ENCODE data around the gene FHOD3.
"Not testable (repeated sequence)": the region's sequence is repeated elsewhere in the genome, so short reads cannot be mapped to it uniquely, and the experiment has no call there.

The FHOD3 gene

DNA sequence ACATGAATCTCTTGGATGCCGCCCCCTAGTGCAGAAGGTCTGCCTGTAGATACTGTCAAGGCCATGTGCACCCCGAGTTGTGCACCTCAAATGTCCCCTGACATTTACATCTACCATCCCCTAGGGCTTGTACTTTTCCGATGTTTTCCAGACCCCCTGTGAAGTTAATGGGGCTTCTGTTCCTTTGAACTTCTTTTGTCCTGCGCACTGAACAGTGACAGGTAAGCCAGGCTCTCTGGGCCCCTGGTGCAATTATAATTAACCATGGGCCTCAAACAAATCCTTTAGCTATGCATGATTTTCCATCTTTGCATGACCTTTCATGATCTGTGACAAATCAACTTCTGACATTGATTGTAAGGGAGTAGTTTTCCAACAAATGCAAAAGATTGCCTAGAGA, 158.4 kb downstream of the FHOD3 start:
- DNase-seq = no peak

DNA sequence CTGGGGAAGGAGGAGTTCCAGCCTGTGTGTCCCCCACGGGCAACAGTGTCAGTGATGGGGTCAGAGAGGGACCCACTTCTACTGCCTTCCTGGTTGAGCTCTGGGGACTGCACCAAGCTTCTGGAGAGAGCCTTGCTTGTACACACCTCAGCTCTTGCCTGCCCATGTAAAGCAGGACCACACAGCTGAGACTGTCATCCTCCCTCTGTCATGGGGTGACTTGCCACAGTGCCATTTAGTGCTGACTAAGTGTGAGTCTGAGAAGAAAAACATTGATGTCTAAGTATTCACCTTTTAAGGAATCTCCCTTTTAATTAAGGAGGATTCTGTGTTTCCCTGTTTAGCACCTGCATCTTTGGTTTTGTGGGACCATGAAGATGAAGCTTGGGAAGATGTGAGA, 159.1 kb downstream of the FHOD3 start:
- DNase-seq = no peak

DNA sequence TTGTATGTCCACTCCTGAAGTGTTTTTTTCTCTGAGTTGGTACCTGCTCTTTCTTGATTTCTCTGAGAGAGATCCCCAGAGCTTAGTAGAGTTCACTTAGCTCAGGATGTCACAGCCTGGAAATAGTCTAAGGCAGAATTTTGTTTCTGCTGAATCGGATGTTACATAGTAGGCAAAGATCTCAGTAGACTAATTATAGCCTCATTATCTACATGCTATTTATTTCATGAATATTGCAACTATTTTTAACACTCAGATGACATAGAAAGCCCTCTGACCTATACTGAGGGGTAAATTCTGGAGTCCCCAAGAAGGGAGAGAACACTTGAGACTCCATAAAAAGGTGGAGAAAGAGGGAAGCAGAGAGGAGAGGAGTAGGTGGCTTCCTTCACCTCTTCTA, 160.2 kb downstream of the FHOD3 start:
- DNase-seq = no peak

DNA sequence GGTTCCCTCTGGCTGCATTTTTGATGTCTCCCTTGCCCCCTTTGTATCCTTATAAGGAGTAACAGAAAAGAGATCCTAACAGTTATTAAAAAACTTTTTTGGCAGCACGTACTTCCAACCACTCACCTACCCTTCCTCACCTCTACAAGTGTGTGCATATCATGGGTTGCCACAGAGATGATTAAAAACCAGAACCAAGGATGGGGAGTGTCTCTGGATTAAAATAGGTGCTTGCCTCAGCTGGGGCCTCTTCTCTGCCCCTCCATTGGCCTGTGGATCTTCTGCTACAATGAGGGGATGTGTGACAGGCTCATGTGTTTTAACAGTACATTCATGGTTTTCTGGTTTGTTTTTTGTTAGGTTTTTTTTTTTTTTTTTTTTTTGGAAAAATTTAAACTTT, 160.8 kb downstream of the FHOD3 start:
- no peak for DNase-seq

DNA sequence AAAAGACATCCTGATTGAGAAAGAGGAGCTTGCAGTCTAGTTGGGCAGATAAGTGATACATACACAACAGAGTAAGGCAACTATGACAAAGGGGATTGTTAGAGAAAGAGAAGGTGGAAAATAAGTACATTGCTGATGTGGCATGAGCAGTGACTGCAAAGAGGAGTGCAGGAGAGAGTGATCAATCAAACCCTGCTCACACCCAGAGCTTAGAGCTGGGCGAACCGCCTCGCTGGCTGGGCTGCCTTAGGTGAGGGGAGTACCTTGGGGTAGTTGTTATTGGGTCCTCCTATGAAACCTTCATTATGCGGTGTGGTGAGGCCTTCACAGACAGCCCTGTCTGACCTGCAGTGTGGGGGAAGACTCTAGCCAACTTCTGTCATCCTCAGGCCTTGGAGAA, 161.7 kb downstream of the FHOD3 start:
- no peak for DNase-seq

DNA sequence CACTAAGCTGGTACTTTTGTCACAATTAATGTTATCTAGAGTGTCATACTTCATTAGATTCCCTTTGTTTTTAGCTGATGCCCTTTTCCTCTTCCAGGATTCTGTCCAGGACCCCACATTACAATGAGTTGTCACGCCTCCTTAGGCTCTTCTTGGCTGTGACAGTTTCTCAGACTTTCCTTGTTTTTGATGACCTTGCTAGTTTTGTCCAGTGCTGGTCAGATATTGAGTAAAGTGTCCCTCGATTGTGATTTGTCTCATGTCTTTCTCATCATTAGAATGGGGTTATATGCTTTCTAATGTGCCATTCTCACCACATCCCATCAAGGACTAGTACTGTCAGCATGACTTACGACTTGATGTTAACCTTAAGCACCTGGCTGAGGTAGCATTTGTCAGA, 162.3 kb downstream of the FHOD3 start:
- no peak for DNase-seq

DNA sequence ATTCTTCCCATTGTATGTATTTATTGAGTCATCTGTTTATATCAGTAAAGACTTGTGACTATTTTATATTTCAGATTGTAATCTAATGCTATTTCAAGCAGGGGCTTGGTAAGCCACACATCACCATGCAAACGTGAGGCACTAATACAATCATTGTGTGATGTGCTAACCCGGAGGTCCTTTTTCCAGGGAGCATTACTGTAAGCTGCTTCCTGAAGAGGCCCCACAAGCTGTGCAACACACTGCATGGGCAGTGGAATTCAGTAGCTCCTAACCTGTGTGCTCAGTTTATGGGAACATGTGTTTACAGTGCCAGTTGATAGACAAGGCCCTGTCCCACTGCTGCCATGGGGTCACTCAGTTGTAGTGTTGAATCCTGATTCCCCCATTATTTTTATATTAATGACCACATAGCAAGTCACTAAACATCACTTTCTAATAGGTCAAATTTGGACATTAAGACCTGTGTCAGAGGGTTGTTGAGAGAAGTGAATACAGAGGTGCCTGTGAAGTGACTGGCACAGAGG, 162.9 kb downstream of the FHOD3 start:
- no peak for DNase-seq

DNA sequence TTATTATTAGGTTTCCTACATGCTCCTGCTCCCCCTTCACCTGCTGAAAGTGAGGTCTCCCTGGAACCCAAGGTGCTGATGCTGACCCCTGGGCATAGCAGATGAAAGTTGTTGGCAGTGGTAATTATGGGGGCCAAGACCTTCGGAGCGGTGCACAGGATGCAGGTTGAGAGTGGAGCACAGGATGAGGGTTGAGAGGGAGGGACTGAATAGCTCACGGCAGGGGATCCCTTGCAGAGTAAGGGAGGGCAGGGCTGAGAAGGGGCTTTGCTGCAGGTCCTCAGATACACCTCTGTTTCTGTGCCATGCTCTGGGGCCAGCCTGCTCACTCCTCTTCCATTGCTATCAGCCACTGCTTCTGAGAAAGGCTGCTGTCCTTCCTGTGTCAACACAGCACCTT, 163.3 kb downstream of the FHOD3 start:
- no peak for DNase-seq

DNA sequence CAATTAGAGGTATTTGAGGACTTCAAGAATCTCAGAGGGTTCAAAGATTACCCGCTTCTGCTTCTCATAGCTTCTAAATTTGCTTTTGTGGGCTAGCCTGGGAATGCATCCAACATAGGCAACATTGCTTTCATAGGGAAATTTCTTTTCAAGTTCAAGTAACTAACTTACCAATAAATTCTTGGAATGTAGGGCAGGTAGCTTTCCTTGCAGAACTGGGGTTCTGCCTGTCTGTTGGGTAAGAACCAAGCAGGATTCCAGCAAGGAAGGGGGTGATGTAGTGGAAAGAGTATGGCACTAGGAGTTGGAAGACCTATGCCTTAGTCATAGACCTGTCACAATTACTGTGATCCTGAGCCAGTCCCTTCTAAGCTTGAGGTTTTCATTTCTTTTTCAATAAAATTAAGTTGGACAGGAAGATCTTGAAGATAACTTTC, 164.1 kb downstream of the FHOD3 start:
- no peak for DNase-seq

DNA sequence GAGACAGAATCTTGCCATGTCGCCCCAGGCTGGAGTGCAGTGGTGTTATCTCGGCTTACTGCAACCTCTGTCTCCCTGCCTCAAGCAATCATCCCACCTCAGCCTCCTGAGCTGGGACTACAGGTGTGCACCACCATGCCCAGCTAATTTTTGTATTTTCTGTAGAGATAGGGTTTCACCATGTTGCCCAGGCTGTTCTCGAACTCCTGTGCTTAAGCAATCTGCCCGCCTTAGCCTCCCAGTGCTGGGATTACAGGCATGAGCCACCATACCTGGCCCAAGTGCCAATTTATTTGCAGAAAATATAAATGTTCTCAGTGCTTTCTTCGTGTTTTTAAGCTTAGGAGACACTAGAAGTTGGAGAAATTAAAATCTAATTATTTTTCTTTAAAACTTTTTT, 166.0 kb downstream of the FHOD3 start:
- DNase-seq = not testable (repeated sequence)

DNA sequence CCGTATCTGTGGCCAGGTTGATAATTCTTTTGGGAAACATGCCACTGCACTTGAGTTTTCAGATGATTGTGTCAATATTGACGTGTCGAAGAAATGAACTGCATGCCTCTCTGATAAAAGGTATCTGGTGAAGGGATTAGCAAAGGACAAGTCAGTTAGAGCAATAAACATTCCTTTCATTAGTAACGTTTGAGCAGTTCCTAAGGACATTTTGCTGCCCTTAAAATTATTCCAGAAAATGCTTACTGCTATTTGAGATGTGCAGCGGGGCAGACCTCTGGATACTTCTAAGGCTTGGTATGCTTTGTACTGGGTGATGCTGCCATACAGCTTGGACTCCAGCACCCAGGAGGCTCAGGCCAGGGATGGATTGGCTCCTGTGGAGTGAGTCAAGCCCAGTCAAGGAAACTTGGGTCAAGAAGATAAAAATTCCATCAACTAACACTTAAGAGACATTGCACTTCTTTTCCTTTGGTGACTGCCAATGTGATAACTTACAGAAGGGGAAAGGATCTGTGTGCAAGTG, 166.7 kb downstream of the FHOD3 start:
- DNase-seq = no peak

DNA sequence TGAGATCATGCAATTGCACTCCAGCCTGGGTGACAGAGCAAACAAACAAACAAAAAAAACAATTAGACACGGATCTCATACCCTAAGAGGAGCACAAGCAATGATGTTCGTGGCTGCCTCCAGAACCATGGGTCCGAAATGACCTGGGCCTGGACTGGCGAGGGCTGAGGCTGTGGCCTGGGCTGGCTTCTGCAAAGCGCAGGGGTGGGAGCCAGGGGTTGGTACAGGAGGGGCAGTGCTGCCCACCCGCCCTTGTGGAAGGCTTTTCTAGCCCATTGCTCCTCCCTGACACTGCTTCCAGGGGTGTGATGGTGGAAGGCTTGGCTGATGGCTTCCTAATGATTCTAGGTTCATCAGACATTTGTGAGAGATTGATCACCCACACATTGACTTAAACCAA, 167.8 kb downstream of the FHOD3 start:
- DNase-seq = no peak

DNA sequence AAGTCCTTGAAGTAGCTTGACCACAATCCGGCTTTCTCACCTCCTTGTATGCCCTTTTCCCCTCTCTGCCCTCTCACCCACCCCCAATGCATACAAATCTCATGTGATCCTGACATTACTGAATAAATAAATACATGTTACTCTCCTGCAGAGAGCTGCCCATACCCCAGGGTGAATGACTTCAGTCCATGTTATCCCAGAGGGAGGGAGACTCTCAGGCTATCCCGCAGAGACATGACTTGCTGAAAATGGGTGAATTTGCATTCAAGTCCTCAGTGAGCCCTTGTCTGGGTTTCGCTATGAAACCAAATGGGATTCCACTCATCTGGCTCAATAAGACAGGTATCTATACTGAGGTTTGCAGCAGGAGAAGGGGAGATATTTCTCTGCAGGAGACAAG, 168.5 kb downstream of the FHOD3 start:
- DNase-seq = no peak

DNA sequence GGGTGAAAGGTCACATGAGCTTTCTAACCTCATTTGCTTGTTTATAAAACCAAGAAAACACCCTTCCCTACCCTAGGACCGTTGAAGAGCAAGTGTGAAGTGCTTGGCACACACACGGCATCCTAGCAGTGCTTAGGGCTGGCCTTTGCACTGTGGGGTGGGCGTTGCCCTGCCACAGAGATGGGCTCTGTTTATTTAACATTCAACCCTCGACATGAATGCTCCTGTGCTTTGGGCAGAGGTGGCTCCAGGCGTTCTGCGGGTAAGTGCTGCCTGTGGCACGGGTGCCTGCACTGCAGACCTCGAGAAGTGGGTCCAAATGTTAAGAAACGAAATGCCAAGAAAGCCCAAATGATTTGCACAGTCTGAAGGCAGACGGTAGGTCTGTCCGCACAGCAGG, 170.1 kb downstream of the FHOD3 start:
- no peak for DNase-seq

DNA sequence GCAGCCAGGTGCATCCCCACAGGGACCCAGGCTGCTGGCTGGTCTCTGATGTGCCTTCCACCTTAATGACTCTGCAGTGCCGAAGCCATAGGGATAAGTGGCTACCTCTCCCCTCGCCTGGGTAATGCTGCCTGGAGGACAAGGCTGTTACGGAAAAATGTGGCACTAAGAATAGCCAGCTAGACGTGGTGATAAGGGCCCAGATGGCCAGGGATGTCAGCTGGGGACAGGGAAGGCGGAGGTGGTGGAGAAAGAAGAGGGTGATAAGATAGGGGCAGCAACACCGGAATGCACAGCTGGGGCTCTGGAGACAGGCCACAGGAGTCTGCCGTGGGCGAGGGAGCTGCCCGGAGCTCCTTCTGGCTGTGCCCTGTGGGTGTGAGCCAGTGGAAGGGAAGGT, 170.6 kb downstream of the FHOD3 start:
- DNase-seq = no peak

DNA sequence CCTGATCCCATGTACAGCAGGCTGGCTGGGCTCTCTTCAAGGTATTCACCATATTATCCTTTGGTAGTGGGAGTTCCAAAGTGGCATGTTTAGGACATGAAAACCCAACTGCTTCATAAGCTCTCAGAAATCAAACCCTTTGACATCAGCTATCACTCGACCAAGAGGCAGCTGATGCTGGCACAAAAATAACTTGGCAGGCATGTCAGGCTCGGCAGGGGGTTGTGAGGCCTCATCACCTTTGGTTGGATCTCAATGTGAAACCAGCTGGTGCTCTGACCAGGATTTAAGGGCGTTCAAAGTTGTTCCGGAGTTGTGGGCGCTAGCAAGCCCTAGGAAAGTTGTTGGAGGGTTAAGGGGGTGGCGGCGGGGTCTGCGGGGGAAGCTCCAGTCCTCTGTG, 171.9 kb downstream of the FHOD3 start:
- DNase-seq = no peak

DNA sequence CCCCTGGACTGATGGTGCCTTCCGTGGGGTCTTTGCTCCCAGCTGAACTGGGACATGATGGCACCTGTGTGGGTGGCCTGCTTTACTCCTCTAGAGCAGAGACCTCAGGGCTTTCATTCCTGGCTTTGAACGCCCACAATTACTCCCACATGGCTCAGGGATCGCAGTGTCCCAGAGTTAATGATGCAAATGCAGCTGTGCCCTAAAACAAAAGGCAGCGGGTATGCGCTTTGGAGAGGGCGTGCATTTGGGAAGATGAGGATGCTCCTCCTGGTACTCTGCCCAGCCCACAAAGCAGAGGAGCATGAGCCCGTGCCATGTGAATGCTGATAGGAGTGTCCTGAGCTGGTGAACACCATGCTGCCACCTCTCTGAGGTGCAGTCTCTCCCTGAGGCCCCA, 173.4 kb downstream of the FHOD3 start:
- DNase-seq = no peak

DNA sequence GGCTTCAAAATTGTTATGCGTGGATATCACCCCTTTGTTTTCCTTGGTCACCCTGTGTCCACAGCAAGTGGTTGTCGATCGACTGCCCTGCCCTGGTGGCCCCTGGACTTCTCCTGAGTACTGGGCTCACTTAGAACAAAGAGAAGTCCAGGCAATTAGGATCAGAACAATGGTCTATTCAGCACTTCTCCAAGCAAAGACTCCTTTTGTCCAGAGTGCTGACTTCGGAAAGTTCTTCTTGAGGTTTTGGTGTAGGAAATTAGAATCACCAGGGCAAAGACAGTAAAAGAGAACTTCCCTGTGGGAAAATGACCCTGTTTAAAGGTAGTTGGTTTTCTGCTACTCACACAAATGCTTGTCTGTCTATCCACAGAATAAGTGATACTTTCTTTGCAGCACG, 173.9 kb downstream of the FHOD3 start:
- DNase-seq = no peak

DNA sequence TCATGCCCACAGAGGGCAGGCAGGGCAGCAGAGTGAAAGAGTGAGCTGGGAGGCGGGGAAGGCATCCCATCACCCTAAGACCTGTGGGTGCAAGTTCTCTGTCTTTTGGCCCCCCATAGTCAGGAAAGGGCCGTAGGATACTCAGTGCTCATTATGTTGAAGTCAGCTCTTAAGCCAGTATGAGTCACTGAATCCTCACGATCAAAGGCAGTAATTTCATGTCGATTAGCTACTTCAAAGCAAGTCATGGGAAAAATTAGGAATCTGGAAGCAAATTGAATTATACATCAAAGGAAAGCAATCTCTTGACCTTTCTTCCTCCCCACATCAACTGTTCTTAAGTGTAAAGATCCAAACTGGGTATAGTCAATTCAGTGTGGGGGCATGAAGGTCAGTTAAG, 178.9 kb downstream of the FHOD3 start:
- no peak for DNase-seq

DNA sequence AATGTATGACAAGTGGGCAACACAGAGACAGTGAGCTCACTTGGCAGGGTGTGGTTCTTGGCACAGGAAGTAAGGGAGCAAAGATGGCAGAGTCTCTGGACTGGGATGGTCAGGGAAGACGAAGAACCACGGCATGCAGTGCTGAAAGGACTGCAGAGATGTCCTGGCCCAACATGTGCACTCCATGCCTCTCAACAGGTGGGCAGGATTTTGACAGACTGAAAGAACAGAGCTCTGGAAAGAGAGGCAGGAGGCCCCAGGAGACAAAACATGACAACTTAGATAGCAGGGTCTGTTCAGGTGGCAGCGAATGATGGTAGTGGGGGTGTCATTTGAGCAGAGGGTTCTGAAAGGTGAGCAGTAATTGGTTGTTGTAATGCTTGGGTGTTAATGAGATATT, 180.3 kb downstream of the FHOD3 start:
- no peak for DNase-seq

DNA sequence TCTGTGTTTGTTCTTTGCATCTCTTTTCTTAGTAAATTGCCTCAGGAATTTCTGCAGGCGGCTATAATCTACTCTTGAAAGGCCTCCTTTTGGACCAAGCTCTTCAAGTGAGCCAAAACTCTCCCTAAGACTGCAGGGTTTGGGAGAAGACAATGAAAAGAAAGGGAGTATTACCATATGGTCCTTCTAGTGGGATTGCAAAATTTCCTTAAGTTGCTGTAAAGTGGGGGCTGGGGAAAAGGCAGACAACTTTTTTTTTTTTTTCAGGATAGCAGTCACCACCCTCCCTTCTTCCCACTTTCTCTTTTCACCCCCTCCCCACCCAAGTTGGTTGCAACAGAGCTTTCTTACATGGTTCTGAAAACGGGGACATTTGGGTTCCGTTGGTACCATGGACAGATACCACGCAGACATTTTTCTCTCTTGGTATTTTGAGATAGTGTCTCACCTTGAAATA, 183.7 kb downstream of the FHOD3 start:
- no peak for DNase-seq

DNA sequence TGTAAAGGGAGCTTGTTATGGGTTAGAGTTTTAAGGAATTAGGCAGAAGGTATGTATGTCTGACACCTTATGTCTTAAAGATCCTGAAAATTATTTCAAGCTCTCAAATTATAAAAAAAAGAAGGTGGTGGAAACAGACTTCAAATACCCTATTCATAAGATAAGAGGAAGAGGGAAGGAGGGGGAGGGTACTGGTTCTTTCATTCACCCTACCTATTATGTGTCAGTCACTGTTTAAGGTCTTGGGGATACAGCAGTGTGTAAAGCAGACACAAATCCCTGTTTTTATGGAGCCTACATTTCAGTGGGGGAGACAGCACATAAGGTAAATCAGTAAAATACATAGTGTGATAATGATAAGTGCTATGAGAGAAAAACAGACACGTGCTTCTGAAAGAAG, 184.4 kb downstream of the FHOD3 start:
- no peak for DNase-seq

DNA sequence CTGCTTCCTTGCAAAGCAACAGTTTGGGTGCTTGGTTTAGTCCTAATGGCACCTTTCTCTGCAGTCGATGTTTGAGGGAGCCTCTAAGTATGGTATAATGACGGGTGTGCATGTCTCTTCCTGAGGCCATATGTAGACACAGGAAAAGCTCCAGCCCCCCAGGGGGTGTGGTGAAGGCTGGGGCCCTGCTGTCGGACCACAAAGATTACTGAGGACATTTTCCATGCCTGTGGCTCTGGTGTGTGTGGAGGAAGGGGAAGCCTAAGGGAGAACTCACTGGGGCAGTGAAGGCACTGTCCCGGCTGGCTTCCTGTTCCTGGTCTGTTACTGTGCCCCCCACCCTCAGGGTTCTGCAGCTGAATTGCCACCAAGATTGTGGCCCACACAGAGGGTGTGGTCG, 187.1 kb downstream of the FHOD3 start:
- no peak for DNase-seq

DNA sequence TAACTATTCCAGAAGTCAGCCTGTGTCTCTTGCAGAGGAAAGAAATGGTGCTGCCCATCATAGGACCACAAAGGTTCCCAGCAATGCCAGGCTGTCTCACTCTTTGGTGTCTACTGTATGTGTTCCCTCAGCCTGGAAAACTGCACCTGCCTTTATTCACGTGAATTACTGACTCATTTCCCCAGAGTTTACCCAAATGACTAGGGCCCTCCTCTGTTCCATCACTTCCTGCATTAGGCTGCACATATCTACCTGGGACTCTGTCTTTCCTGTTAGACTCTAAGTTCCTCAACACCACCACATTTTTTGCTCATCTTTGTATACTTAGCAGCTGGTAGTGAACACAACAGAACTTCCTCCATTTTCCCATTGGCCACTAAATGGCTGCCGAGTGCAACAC, 188.3 kb downstream of the FHOD3 start:
- DNase-seq = no peak

DNA sequence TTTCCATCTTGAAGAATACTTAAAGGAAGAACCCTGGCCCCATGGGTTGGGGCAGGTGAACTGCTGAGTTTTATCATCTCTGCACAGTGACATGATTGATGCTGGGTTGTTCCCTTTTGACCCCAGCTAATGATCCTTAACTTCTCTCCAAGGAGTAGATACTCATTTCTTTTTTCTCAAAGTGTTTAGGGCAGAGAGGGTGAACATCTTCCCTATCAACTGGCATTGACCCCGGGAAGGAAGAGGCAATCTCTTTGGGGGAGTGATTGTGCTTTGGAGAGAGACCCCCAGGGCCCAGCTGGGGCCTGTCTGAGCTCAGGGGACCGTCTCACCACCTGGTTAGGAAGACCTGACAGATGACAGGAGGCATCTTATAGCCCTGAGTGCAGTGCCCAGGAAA, 190.6 kb downstream of the FHOD3 start:
- DNase-seq = no peak

DNA sequence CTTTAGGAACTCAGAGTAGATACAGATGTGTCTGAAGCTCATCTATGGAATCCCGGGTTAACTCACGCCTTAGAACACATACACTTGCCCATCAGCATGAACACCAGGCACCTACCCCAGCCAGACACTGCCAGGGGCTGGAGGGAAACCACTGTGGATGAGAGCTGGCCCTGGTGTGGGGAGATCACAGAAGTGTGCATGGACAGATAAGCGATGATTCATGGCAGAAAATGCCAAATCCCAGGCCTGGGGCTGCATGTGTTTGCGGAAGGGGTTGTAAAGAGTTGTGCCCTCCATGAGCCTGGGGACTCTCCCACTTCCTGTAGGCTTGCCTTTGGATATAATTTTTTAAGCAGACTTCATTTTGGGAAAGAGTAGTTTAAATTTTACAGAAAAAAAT, 193.4 kb downstream of the FHOD3 start:
- DNase-seq = no peak

All from CD4-positive, alpha-beta T cell treated with Interleukin-10 for 1 hour (primary cell).